Left lobe of liver (tissue), 2 donors: ENCODE results near the gene LRMDA. TPM values are rescaled to one million over a fixed set of nuclear protein-coding genes. Genes with fewer than 3 reads are reported as not detected.
"Not testable (repeated sequence)": the region's sequence is repeated elsewhere in the genome, so short reads cannot be mapped to it uniquely, and the experiment has no call there.

ENCODE experiments used
- ATAC-seq: fragments of 200-7000 bp; cut with Tn5 transposase; one replicate; pipeline ENCODE4 v1.9.1; 2020; ENCODE audit warnings: mild to moderate bottlenecking, moderate library complexity
- DNase-seq: peaks from one replicate; pipeline ENCODE4 v3.0.0-alpha.2; 2020; ENCODE audit warnings: low spot score
- total RNA-seq: library from RNA; stranded (reverse); gene quantifications from one replicate; pipeline ENCODE4 v1.2.1, GENCODE V29; 2021
- donor health status: DM: no; HTN: no; CAD: no; lungs with moderate emphysema.
- donor health status: DM: no; HTN: yes; CAD: no.

Gene LRMDA
- total RNA-seq, 1 donor from 2014 or later, result 9.1 TPM

DNA sequence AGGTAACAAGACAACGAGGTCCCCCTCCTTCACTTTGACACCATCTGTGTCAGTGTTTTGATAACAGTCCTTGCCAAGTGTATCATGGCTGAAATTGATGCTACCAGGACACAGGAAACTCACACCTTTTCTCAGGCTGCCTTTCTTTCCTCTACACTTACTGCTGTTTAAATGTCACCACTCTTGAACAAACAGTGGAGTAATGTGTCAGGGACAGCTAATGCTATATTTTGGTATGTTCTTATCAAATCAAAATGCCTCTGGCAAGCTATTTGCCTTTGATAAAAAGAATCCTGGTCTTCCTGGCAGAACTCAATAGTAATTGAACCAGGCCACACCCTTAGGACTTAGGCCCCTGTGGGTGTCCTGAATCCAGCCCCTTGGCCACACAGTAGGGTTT is 692.9 kb downstream of the LRMDA start:
- ATAC-seq (no peak), DNase-seq (no peak)

DNA sequence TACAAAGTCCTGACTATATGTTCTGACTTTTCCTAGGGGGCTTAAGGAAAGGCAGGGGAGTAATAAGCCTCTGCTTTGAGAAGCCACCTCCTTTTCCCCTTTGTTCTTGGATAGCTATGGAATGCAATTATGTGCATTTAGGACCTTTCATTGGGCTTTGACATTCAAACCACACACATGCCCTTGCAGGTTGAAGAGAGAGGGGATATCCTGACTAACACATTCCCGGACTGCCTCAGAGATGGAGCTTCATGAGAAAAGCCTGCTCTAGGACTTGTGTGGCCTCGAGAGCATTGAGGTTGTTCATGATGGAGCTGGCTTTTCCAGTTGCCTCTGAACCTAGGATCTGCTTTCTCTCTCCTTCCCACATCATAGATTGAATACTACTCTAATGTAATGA is 694.5 kb downstream of the LRMDA start:
- ATAC-seq (no peak), DNase-seq (no peak)

DNA sequence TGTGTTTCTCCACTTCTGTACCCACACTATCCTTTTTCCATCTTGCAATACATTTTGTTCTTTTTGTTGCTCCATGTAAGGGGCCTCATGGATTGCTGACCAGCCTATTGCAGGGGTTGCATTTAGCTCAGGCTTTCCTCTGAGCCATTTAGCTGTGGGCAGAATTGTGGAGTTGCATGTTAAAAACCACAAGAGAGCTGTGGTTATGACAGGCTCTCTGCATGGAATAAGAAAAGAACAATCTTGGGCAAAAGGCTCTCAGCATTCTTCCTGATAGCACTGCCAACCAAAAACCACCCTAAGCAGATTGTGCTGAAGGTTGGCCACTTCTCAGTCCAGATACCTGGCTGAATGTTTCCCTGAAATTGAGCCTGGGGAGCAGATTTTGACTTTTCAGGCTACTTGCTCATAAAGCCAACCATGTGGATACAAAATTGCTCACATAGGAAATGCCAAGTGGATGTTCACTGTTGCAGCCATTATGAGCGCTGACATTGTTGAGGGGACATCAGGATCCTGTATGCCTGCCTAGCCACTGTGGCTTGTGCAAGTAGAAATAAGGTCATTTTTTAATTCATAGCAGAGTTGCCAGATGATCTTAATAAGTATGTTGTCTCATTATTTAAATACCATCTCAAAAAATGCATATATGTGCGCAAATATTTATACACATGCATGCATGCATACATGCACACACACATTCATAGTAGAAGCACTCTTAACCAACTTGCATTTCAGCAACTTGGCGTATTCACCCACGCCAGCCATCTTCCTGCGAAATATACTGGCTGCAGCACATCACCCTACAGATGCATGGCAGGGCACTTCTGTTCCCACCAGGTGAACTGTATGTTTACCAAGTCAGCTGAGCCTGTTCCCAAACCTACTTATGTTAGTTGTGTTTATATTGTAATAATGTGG is 695.4 kb downstream of the LRMDA start:
- DNase-seq (no peak), ATAC-seq (no peak)

DNA sequence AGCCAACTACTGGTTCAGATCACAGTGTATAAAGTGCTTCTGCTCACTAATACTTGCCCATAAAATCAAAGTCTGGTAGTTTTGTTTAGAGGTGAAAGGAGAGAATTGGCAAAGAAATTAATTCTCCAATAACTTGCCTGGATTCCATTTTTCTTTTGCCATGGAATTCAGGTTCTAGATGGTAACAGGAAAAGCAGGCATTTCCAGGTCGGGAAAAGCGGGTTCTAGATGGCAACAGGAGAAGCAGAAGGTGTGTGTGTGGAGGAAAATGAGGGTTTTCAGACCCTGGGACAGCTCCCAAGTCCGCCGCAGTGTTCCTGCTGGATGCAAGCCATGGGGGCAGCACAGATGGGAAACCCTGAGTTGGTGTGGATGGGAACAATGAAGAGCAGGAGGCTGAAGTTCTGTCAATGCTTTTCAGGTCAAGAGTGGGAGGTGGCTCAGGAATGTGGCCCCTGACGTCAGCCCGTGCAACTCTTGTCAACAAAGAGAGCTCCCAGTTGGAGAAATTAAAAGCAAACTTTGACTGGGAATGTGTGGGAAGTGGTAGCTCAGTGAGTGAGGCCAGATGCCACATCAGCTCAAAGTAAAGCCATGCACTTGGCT is 696.7 kb downstream of the LRMDA start:
- ATAC-seq (no peak), DNase-seq (no peak)

DNA sequence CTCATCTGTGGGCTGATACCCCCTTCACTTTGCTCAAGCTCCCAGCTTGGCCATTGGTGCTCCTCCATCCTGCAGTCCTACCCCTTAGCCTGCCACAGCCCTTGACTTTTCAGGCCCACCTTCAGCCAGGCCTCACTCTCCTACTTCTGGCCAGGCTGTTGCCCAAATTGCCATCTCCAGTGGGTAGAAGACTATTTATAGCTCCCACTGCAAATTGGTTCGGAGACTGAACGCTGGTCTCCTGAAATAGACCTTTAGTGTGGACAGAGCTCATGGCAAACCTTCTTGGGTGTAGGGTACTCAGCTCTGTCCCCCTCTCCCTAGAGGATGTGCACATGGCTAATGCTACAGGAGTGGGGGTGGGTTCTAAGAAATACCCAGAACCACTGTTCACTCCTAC is 697.8 kb downstream of the LRMDA start:
- DNase-seq, result no peak
- no peak for ATAC-seq

DNA sequence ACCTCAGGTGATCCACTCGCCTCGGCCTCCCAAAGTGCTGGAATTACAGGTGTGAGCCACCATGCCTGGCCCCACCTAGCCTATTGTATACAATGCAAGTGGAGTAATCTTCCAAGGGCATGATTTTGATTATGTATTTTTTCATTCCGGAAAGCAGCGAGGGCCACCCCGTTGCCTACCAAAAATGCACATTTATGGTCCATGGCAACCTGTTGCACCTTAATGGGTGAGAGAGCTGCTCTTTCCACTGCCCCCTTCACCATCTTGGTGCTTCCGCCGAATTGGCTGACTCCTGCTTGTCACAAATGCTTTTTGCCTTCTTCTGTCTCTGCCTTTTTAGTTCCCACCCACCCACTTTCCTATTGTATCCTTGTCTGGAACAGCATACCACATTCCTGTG is 699.5 kb downstream of the LRMDA start:
- ATAC-seq, result no peak
- no peak for DNase-seq

DNA sequence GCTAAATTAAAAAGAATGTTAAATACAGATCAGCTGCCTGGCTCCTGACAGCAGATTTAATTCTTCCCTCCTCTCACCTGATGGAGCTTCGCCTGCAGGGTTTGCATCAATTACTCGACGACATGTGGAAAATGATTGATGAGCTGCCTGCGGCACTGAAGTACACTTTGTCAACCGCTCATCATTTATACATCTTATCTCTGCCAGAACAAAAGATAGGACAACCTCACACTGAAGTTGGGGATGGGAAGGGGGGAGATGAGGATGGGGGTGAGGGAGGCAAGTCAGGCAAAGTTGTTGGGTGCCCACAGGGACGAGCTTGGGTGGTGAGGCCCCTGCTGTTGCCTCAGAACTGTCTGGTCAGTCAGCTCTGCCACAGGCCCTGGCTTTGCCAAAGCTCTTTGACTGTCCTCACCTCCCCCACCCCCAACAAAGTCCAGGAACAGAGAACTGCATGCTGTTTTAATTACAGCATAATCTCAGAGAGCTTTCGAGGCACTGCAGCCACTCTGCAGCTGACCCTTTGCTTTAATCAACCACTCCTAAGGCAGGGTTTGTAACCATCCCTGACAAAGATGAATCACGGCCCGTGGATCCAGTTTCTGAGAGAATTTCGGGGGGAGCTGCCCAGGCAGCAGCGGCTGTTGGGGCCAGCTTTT is 702.3 kb downstream of the LRMDA start:
- DNase-seq (no peak), ATAC-seq (no peak)

DNA sequence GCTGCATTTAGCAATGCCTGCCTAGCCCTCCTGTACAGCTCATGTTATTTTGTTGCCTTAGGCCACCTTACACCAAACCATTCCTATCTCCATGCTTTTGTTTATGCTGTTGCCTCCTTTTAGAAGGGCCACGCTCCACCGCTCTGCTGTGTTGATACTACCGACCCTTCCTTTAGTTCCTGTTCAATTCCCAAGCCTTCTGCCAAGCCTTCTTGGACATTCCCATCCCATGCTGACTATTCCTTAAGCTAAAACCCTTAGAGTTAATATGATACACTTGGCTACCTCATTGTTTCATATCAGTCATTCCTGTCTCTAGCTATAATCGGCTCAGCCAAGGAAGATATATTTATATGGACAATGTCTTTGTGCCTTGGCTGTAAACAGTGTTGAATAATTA is 705.5 kb downstream of the LRMDA start:
- DNase-seq, result no peak

DNA sequence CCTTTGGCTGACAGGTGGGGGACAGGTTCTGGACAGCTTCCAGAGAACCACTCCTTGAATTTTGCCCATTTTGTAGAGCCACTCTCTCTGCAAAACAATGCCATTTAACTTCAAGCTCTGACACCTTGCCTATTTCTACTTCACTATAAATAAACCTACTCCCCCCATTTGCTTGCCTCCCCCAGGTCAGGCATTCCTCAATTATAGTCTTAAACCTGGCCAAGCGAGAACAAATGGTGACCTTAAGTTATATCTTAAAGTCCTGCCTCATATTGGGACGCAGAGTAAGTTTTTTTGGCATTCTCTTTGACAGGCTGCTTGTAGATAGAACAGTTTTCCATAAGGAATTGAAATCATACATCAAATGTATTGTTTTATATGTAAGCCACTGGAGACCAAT is 706.9 kb downstream of the LRMDA start:
- DNase-seq (no peak), ATAC-seq (no peak)

More for the DNA sequence above, 705.5 kb downstream of the LRMDA start:
- no peak for ATAC-seq

DNA sequence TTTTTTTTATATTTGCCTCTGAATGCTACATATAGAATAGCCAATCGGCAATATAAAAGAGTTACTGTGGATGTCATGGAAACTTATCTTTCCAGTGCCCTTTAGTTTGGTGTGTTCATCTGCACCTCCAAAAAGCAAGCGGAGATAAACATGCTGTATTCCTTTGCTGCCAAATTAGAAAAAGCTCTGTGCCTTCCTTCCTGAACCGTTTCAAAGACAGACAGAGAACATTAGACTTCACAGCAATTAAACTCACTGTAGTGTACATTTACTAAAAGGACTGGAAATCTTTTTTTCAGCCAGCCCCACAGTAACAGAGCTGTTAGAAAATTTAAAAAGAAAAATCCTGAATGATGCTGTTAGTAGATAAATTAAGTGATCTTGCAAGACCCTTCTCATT is 707.5 kb downstream of the LRMDA start:
- DNase-seq (no peak), ATAC-seq (no peak)

DNA sequence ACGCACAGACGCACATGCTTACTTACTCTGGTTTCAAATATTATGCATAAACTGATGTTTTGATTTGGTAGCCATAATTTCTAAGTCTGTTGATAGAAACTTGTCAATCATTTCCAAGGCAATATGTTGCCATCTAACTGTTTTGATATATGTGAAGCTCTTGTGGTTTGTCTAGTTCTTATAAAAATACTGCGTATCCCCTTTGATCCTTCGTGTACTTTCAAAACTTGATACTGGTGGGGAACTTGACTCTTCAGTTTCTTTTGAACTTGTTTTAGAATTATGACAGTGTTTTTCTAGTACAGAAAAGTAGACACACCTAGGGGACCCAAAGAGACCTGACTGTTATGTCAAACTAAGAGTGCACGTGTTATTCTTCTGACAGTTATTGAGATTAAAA is 708.0 kb downstream of the LRMDA start:
- no peak for DNase-seq

DNA sequence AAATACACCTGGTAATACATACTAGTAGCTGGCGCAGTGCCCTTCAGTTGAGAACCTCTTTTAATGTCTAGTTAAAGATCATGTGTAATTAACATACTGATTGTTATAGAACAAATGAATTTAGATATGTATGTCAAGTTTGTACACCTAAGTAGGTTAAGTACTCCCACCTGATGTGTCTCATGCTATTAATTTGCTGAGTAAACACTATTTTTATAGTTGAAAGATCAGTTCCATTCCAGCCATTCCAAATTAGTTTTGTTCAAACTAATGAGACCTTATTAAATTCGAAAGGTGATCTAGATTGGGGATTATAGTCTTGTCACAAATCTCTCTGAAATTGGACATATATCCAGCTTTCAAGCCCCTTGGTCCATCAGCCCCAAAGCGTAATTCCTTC is 710.0 kb downstream of the LRMDA start:
- no peak for ATAC-seq
- DNase-seq, result no peak

More for the DNA sequence above, 708.0 kb downstream of the LRMDA start:
- ATAC-seq, result no peak

DNA sequence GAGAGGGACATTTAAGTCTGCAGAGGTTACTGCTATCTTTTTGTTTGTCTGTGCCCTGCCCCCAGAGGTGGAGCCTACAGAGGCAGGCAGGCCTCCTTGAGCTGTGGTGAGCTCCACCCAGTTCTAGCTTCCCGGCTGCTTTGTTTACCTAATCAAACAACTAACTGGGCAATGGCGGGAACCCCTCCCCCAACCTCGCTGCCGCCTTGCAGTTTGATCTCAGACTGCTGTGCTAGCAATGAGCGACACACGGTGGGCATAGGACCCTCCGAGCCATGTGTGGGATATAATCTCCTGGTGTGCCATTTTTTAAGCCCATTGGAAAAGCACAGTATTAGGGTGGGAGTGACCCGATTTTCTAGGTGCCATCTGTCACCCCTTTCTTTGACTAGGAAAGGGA is 716.8 kb downstream of the LRMDA start:
- DNase-seq, ATAC-seq: not testable (repeated sequence)

DNA sequence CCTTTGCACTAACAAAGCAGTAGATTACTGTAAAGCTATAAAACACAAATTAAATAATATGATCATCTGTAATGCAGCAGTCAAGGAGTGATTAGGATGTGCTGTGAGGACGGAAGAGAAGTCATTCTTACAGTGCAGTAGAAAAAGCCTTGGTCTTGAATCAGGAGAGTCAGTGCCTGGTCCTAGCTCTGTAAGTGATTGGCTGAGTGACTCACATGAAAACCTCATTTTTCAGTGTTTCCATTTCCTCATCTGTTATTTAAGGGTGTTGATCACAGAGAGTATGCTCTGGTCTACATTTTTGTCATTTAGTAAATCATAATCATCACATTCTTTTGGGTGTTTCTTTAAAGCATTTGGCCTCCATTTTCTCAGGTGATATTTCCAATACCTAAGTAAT is 717.8 kb downstream of the LRMDA start:
- ATAC-seq (no peak), DNase-seq (no peak)

DNA sequence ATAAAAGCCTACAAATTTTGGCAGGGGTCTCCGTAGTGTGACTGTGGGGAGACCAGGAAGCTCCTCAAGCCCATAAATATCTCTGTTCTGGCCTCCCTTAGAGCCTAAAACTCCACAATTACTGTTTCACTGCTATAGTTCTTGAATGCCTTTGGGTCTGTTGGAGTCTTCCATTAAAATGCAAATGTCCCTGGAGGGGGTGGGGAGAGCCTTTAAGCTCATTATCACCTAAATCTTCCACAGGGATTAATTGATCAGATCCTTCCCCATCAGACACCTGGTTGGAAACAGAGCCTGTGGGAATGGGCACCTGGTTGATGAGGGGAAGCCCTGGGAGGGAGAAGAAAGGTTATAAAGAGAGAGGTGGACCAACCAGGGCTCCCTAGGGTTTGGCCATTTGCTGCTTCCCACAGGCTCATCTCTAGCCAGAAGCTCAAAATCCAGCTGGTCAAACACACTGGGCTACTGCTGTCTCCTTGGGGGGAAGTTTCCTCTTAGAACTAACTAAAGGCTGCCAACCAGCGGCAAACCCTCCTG is 718.2 kb downstream of the LRMDA start:
- ATAC-seq (no peak), DNase-seq (no peak)

DNA sequence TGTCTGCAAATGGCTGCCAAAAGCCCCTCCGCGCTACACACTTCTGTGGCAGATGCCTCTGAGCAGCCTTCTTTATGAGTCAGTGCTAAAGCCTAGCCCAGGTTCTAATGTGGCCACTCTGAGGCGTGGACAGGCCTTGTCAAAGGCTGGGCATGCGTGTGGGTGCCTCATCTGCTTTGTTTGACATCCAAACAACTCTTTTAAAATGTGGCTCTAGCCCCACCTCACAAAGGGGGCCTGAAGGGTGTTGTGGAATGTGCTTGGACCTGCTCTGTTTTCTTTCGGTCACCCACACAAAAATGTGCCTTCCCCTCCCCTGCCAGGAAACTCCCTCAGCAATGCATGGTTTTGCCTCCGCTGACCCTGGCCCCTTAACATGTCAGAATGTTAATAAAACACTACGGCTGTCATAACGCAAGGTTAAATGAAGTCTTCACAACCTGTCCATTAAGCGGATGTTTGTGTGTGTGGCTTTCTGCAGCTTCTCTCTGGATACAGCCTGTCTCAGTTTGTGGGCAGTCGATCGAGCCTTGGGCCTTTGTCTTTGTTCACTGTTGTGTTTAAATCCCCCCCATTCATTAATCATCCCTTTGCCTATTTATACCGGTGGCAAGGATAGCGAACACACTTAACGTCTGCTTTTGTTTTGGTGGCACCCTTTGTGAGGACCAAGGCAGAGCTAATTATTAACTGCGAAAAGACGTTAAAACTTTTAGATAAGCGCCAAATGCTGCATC is 718.9 kb downstream of the LRMDA start:
- no peak for ATAC-seq

DNA sequence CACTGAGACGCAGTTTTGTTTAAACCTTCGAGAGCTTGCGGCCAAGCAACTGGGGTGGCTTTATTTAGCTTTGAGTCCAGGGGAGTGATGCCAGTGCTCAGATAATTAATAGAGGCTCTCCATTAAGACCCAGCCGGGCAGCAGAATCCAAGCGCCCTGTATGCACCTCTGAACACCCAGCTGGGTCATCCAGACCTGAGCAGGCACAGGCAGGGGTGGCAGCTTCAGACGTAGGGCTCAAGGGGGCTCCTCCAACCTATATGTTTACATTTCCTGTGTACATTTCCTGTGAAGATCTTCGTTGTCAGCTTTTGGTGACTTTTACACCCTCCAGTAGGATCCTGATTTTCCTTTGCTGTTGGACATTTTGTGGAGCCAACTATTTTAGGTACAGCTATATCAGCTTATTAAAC is 719.5 kb downstream of the LRMDA start:
- no peak for DNase-seq
- no peak for ATAC-seq

More for the DNA sequence above, 718.9 kb downstream of the LRMDA start:
- no peak for DNase-seq

DNA sequence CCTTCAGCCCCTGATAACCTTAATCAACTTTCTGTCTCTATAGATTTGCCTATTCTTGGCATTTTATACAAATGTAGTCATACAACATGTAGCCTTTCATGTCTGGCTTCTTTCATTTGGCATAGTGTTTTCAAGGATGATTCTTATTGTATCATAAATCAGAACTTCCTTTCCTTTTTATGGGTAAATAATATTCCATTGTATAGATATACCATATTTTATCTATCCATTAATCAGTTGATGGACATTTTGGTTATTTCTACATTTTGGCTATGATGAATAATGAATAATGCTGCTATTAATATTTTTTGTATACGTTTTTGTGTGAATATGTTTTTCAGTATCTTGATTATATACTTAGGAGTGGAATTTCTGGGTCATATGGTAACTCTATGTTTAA is 720.8 kb downstream of the LRMDA start:
- ATAC-seq, result no peak

DNA sequence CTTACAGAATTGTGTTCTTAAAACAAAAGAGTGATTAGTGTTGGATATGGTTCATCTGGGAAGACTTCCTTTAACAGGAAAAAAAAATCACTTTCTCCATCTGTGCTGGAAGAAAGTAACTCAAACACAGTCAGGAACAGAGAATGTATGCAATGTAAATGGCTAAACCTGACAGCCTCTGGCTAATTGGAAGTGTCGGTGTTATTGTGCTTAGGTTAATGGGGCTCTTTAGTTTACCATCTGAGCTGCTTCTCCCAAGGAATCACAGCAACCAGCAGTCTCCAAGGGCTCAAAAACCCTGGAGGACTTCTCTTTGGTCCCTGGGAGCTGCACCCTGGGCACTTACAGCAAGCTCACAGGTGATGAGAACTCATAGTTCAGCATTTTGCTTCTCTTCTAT is 724.5 kb downstream of the LRMDA start:
- ATAC-seq (no peak), DNase-seq (no peak)

More for the DNA sequence above, 720.8 kb downstream of the LRMDA start:
- no peak for DNase-seq

DNA sequence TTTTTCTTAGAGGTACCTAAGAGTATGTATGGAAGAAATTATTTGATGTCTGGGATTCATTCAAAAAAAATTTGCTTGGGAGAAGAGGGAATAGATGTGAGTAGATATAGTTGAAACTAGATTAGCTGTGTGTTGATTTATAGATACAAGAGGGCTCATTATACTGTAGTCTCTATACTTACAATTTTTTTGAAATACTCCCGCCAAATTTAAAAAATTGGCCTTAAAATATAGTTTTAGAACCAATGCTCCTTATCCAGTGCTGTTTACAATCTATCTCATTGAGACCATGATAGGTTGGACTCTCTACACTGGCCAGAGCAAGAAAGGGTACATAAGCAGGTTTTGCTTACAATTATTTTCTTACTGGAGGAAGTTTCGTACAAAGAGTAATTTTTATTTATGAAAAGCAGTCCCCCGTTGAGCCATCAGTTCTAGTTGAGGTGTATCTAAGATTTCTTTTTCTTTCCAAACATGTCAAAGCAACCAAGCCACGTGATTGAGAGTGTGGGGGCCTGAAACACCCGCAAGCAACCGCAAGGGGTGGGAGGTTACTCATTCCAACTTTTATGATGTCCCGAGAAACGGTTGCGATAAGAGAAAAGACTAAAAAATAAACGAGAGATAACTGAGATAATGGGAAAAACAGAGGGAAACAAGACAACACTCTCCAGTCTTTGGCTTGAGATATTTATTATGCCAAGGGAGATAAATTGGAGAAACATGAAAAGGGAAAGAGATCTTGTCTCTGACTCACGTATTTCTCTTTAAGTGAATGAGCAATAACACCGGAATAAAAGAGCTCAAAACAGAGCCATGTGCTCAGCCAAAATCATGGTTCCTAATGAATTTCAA is 729.2 kb downstream of the LRMDA start:
- DNase-seq (no peak), ATAC-seq (no peak)
